AG20443 (cell line): ENCODE results near the gene FCRL6.
A peak's percentile ranks its signal among the peaks of the same experiment; 100 is the strongest.

Experiments
- DNase-seq: peaks from one replicate; pipeline ENCODE4 v3.0.0; 2012; ENCODE audit warnings: low spot score, mixed read lengths

FCRL6 gene

DNA sequence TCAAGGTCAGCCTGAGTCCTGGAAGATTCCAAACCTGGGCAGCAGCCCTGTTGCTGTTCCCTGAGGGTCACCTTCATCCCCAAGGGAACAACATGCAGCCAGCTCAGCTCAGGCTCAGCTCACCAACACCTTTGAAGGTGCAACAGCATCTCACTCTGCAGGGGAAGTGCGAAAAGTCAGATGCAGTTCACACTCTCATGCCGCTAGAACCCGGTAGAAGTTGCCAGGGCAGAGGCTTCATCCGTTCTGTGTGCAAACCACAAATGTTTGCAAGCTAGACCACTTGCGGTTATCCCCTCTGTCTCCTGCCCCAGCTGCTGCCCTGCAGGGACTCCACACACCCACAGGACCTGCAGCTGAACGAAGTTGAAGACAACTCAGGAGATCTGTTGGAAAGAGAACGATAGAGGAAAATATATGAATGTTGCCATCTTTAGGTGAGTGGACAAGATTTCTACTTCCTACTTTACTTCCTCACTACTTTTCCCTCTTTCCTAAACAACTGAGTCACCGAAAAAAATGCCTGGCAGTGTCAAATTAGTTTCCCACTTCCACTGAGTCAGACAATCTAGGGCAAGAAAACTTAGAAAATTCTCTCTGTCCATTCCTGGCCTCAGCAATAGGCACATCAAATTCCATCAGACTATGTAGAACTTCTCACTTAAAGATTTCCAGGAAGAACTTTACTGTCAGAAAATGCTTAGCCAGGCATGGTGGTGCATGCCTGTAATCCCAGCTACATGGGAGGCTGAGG is 1.8 kb upstream of the FCRL6 start:
- no peak for DNase-seq

DNA sequence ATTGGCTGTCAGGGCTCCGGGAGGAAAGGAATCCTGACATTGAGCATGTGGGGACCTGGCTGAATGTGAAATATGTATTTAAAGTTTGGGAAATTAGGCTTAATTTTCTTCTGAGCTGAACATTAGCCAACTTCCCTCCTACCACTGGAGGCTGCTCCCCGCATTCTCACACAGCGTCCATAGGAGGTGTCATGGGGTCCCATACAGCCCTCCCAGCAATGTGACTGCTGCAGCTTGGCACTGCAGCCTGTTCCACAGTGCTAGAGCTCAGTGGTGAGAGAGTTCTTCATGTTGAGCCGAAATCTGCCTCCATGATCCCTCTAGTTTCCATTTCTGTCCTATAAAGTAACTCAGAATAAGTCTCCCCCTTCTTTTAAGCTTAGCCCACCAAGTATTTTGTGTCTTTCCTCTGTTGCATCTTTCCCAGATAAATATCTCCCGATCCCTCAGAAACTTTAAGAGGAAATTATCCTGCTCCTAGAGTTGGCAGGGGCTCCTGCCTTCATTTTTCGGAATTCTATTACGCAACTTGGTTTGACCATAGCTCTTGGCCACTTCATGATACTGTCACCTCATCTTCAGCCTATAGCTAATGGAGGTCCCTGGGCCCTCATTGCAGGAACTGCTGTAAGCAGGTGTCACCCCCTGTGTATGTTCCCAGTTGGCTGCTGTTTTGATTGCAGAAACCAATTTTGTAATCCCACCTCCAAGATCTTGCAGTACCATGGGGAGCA is 2.0 kb downstream of the FCRL6 start:
- no peak for DNase-seq

DNA sequence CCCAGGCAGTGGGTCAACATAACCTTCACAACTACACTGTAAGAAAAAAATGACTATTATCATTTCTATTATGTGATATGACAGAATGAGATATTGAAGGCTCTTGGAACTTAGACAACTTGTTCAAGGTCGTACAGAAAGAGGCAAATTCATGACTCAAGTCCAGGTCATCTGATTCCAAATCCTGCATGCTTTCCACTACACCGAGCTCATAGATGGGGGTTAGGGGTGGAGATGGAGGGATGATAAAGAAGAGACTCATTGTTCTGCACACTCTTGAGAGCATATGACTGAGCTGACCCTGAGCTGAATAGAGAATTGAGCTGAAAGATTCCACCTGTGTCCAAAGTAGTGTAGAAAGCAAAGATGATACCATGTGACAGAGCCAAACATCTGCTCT is 2.8 kb downstream of the FCRL6 start:
- no peak for DNase-seq

DNA sequence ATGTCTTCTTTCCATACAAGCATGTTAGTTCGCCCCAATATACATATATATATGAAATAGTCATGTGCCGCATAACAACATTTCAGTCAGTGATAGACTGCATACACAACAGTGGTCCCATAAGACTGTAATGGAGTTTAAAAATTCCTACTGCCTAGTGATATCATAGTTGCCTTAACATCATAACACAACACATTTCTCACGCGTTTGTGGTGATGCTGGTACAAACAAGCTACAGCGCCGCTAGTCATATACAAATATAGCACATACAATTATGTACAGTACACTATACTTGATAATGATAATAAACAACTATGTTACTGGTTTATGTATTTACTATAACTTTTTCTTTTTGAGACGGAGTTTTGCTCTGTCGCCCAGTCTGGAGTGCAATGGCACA is 13.8 kb downstream of the FCRL6 start:
- DNase-seq = no peak

GRCh38 chr1:159817276-159818041 is 15.3 kb downstream of the FCRL6 start:
- DNase-seq = no peak

DNA sequence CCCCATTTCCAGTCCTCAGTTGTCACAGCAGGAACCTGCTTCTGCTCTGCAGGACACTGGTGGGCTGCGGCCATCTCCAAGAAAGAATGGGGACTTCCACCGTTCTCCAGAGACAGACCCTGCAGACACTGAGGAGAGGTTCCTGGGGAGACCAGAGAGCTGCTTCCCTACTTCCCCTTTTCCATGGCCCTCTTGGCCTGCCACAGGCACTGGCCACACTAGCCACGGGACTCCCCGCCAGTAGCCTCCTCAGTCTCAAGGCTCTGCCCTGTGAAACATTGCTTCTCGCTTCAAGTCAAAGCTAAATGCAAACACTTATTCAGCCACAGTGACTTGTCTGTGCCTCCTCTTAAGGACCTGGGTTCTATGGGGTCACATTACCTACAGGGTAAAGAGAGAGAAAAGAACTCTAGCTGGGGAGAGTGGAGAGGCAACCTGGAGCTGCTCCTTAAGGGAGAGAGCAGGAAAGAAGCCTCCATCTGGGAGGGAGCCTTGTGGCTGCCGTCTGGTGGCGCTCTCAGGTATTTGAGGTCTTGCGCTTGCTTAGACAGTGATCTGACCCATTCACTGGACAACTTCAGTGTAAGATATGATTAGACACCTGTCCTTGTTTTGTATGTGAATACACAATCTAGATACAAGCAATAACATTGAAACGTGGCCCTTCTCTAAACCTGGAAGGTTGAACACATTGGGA is 19.2 kb downstream of the FCRL6 start:
- DNase-seq = peak; percentile 70

GRCh38 chr1:159823406-159823805 is 21.2 kb downstream of the FCRL6 start:
- DNase-seq = no peak

GRCh38 chr1:159825564-159825963 is 23.4 kb downstream of the FCRL6 start:
- no peak for DNase-seq

DNA sequence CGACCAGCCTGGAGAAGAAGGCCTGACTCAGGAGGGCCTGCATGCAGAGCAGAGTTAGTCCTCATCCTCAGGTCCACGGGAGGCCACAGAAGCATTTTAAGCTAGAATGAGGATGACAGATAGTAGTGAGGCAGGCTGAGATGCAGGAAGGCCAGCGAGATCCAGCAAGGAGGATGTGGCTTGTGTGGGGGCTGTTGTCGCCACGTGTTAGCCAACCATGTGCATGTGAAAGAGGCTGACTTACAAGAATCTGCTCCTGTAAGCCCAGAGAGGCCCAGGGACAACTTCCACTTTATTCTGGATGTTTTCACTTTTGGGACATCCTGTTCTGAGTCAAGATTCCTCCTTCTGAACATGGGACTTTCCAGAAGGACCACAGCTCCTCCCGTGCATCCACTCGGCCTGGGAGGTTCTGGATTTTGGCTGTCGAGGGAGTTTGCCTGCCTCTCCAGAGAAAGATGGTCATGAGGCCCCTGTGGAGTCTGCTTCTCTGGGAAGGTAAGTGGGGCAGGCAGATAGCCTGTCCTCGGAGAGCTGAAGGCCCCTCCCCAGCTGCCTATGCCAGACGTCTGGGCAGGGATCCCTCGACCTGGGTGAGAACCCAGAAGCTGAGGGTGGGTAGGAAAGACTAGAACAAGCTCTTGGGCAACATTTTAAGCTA is 24.4 kb downstream of the FCRL6 start, which contains the start of gene SLAMF8:
Gene SLAMF8, plus strand, starts transcription at position 433 of the 661 bp plus-strand sequence. Its CDS starts 26 bp downstream, at position 459.
- no peak for DNase-seq

GRCh38 chr1:159827102-159827490 is 24.9 kb downstream of the FCRL6 start:
- DNase-seq = no peak

GRCh38 chr1:159827549-159827948 is 25.4 kb downstream of the FCRL6 start:
- no peak for DNase-seq

DNA sequence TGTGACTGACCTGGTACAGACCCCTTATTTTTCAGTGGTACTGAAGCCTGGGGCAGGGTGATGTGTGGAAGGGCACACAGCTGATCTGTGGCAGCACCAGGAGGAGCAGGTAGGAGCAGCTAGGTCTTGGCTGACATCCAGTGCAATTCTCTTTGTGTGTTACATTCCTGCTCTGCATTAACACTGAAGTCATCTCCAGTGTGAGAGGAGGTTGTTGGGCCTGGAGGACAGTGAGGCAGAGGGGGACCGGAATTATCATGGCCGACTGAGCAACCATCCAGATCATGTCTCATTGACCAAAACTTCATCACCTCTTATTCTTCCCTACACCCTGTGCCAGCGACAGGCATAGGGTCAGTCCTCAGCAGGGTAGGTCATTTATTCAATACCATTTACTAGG is 26.0 kb downstream of the FCRL6 start:
- no peak for DNase-seq

DNA sequence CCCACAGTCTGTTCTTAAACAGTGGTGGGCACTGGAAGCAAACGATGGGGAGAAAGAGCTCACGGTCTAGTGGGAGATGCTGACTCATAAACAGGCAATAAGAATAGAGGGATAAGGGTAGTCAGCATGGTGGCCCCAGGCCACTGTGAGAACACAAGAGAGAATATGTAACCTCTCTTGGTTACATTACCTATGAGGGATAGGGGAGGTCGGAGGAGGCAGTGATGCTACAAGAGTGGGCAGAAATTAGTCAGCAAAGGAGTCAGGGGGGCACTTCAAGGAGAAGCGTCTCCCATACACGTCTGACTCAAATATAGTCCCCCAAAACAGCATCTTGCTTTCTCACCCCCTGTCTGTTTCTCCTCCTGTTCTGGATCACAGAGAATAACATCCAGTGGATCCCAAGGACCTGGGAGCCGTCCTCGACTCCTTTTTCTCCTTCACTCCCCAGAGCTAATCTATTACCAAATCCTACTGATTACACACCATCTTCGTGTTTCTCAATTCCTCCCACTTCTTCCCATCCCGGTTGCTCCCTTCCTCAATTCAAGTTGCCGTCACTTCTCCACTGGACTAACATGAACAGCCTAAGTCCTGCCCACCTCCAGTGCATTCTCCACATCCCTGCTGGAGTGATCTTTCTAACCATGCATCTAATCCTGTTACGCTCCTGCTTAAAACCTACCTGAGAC is 26.6 kb downstream of the FCRL6 start:
- no peak for DNase-seq

- DNase-seq = no peak
Measured at GRCh38 chr1:159829273-159829634, 27.1 kb downstream of the FCRL6 start.

GRCh38 chr1:159829822-159830465 is 27.8 kb downstream of the FCRL6 start:
- DNase-seq = peak; percentile 90

DNA sequence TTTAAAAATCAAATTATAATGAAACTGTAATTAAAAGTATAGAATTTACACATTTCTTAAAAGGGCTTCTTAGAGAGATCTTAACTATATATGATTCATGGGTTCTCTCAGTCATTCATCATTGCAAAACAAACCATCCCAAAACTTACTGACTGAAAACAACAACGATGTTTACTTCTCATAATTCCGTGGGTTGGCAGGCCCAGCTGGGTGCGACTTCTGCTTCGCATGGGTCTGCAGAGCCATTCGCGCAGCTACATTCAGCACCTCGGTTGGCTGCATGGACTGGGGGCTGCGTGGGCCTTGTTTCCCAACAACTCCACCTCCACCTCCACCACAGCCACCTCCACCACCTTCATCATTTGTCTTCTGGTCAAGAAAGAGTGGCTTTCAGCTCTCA is 28.6 kb downstream of the FCRL6 start:
- DNase-seq = no peak

GRCh38 chr1:159831412-159832141 is 29.4 kb downstream of the FCRL6 start:
- DNase-seq = no peak

DNA sequence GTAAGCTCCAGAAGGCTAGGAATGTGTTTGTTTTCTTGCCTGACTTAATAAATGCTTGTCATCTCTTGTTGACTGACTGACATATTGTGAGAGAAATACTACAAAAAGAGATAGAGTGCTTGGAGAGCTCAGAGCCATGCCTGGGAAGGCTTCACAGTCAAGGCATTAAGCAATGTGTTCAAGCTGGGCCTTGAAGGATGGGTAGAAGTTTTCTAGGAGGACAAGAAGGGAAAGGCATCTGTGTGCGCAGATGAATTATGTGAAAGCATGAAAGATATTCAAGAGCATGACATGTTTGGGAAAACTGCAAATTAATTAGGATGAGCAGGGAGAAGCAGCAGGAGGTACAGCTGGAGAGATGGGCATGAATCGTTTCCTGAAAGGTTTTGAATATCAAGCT is 30.1 kb downstream of the FCRL6 start:
- DNase-seq = no peak

DNA sequence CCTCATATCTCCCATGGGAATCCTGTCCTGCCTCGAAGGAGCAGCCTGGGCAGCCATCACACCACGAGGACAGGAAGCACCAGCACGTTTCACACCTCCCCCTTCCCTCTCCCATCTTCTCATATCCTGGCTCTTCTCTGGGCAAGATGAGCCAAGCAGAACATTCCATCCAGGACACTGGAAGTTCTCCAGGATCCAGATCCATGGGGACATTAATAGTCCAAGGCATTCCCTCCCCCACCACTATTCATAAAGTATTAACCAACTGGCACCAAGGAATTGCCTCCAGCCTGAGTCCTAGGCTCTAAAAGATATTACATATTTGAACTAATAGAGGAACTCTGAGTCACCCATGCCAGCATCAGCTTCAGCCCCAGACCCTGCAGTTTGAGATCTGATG is 33.2 kb downstream of the FCRL6 start:
- no peak for DNase-seq
